HG03520 (cell line): ENCODE measurements around the gene GRPR.
"Not testable (repeated sequence)": the region's sequence is repeated elsewhere in the genome, so short reads cannot be mapped to it uniquely, and the experiment has no call there.

ENCODE experiments used
- ATAC-seq: cut with Tn5 transposase; IDR thresholded peaks from one replicate; pipeline ENCODE4 v1.9.1; 2021; ENCODE audit warnings: mild to moderate bottlenecking, moderate library complexity; ENCODE audit not compliant: unreplicated experiment

Gene GRPR

GRCh38 chrX:16175329-16176061 lies 52.1 kb downstream of the GRPR start:
- ATAC-seq = no peak

- ATAC-seq = no peak
These were observed 53.9 kb downstream of the GRPR start for GRCh38 chrX:16177260-16177659.

GRCh38 chrX:16183843-16184242 lies 60.5 kb downstream of the GRPR start:
- not testable (repeated sequence) for ATAC-seq

- peak; percentile 99 for ATAC-seq
These were observed 62.4 kb downstream of the GRPR start for GRCh38 chrX:16185725-16186136.

- no peak for ATAC-seq
These were observed 63.1 kb downstream of the GRPR start for GRCh38 chrX:16186380-16187007.

- no peak for ATAC-seq
These were observed 63.8 kb downstream of the GRPR start for GRCh38 chrX:16187024-16187760.

GRCh38 chrX:16188687-16189086 lies 65.3 kb downstream of the GRPR start:
- ATAC-seq = no peak

GRCh38 chrX:16191605-16192004 lies 68.2 kb downstream of the GRPR start:
- ATAC-seq = no peak

- no peak for ATAC-seq
These were observed 73.5 kb downstream of the GRPR start for GRCh38 chrX:16196829-16197228.

GRCh38 chrX:16199343-16199742 lies 76.0 kb downstream of the GRPR start:
- no peak for ATAC-seq

GRCh38 chrX:16202943-16203342 lies 79.6 kb downstream of the GRPR start:
- no peak for ATAC-seq
